Ammon's horn (tissue), 1 donor: ENCODE results near the gene LYPD6B.

ENCODE experiments used
- DNase-seq: peaks from one replicate; pipeline ENCODE4 v3.0.0-alpha.2; 2016; ENCODE audit warnings: low spot score

LYPD6B gene, protein sequence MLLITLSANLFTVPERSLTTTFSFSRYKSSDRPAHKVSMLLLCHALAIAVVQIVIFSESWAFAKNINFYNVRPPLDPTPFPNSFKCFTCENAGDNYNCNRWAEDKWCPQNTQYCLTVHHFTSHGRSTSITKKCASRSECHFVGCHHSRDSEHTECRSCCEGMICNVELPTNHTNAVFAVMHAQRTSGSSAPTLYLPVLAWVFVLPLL

DNA sequence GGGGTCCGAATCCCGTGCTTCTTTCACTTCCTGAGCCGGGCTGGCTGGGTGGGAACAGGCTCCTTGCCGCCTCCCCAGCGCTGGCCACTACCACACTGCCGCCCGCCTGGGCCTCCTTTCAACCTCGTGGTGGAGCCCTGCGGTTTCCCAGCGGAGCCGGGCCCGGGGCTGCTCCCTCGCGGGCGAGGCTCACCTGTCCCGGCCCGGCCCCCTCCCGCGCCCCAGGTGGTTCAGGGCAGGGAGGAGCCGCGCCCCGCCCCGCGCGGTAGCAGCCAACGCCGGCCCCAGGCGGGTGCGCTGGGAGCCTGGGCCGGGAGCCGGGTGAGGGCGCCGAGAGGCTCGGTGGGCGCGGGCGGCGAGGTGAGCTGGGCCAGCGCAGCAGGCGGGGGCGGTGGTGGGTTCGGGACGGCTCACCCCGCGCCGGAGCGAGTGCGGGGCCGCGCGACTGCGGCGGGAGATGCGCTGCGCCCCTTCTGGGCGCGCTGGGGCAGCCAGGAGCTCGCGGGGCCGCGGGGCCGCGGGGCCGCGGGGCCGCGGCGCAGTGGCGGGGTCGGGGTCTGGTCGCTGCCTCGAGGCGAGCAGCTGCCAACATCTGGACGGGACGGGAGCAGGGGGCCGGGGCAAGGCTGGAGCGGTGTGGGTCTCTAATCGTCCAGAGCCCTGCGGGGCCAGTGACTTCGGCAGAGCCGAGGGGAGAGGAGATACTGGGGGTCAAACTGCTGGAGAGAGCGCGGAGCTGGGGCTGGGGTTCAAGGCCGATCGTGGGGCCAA is at the start of gene LYPD6B:
TSS of gene LYPD6B (plus strand) at position 258 of the 771 bp plus-strand sequence. CDS start 92,250 bp downstream, outside the sequence.
- no peak for DNase-seq

DNA sequence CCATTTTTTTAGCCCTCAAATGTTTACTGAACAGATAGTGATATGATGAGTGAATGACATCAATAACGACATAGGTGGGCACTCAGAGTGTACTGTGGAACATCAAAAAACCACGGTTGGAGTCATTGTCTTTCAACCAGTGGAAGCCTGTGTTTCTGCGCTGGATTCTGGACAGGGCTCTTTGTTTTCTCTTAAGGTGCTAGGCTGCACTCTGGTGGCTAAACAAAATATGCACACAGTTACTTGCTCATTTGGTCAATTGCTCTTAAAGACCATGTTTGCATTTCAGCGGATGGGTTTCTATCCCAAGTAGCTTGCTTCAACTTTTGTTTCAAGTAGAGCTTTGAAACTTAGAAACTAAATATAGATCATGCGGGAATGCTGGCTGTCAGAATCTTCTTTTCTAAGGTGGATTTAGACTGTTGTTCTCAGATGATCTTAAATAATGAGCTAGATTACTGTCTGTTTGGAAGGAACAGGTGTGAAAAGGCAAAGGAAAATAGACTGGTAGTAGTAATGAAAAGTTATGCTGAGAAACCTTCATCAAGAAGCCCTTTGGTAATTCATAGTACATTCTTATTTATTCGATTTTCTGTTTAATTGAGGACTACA is 48.5 kb upstream of the LYPD6B start:
- DNase-seq: peak; percentile 86

DNA sequence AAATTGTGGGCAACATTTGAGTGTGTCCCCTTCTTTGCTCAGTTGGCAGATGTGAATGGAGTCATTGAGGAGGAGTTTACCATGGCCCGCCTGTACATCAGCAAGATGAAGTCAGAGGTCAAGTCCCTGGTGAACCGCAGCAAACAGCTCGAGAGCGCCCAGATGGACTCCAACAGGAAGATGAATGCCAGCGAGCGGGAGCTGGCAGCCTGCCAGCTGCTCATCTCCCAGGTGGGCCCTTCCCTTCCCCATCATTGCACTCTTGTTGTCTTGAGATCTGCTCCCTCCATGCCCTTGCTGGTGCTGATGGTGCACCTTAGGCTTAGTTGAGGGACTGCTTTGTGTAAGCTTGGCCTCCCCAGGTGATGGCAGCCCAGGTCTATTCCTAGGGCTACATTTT is 47.5 kb upstream of the LYPD6B start:
- no peak for DNase-seq

DNA sequence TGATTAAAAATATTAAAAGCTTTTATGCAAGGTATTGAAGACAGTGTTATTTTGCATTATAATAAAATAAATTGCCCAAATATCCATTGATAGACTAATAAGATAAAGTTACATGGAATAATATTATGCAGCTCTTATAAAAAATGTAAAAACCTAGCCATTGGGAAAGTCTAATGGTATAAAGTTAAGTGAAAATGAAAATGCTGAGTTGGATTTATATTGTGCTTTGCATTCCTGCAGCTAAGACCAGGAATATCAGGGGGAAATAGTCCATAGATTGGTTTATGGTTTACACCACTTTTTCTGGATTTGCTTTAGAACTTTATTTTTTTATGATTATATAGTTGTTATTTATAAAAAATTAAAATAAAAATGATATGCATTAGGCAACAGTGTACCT is 46.1 kb upstream of the LYPD6B start:
- DNase-seq: no peak

DNA sequence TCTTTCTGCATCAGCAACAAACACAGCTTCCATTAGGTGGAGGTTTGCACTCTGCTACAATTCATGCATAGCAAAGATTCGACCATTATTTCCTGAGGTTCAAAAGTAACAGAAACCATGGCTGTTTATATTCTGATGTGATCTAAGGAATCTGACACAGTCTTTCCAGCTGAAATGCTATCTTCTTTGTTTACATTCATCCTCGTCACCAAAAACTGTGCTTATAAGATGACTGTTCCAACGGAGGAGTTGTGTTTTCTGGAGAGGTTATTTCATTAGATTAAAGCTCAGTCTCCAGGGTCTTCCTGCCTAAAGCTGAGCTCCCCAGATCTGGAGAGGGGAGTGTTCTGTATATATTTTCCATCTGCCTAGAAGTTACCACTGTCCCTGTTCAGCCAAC is 45.1 kb upstream of the LYPD6B start:
- DNase-seq: no peak

DNA sequence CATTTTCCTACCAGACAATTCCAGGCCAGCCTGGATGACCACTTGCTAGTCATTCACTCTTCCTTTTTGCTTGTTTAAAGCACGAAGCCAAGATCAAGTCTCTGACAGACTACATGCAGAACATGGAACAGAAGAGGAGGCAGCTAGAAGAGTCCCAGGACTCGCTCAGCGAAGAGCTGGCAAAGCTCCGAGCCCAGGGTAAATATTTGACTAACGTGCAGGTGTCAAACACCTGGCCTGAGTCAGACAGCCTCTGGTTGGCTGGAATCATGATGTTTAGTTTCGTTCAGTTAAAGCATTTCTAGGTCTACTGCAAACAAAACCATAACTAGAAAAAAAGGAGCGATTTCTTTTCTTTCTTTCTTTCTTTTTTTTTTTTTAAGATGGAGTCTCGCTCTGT is 44.2 kb upstream of the LYPD6B start:
- no peak for DNase-seq

DNA sequence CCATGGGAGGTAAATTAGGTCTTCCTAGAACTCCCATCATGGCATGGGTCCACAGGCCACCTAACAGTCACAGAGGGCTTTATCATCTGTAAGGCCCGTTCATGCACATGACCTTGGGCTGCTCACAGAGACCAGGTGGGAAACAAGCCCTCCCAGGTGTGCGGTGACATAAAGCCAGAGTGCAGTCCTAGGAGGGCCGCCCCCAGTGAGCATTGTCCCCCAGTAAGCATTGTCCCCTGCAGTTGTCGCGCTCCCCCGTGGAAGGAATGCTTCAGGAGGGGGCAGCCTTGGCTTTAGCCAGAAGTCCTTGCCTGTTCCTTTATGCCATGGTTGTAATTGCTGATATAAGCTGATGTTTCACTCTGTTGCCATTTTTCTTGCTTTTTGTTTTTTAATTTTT is 41.7 kb upstream of the LYPD6B start:
- no peak for DNase-seq

DNA sequence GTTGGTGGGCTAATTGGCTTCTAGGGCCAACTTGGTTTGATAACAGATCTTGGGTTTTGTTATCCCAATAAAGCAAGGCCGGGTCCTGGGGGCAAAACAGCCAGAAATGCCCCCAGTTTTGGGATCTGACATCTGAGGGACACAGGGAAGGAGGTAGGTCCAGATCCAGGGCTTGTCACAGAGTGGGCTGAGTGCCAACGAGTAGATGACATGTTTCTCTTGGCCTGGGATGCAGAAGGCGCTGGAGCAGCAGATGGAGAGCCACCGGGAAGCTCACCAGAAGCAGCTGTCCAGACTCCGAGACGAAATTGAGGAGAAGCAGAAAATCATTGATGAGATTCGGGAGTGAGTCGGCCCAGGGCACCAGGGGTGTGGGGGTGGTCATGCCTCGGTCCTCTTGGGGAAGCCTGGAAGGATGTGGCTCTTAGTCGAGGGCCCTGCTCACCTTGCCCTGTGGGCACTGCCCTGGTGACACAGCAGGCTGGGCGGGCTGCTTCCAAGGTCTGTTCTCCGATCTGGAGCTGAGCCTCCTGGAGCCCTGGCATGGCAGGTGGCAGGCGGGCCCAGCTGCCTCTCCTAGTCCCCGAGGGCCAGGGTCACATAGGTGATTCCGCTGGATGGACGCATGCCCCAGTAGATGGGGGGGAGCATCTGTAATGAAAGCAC is 40.2 kb upstream of the LYPD6B start:
- DNase-seq: no peak

DNA sequence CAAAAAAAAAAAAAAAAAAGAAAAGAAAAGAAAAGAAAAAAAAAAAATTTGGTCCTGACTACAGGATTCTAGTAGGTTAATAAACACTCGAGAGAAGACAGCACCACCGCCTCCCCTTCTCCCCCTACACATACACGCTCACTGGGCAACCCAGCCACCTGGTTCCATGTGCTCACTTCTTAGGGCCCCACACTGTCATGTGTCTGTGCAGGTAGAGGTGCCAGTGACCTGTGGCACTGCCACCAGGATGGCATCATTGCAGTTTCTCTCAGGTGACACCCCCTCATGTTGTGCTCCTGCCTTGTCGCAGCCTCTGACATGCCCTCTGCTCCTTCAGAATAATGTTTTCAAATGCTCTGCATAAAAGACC is 39.7 kb upstream of the LYPD6B start:
- DNase-seq: no peak

DNA sequence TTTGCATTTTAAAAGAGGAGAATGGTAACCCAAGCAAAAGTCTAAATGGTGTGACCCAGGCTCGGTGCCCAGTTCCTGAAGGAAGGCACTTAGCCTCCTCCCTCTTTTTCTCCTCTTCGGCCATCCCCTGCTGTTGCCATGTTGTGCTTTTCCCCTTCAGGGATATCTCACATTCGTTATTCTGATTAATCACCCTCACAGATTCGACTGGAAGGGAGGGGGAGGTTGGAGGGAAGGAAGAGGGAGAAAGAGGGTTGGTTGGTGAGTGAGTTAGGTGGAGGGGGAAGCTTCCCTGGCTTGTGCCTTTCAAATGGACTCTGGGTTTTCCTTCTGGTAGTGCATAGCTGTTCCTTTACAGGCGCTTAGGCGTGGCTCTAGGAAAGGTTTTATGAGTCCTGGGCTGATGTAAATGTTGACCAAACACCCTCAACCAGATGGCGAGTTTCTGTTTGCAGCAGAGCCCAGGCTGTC is 39.0 kb upstream of the LYPD6B start:
- no peak for DNase-seq

DNA sequence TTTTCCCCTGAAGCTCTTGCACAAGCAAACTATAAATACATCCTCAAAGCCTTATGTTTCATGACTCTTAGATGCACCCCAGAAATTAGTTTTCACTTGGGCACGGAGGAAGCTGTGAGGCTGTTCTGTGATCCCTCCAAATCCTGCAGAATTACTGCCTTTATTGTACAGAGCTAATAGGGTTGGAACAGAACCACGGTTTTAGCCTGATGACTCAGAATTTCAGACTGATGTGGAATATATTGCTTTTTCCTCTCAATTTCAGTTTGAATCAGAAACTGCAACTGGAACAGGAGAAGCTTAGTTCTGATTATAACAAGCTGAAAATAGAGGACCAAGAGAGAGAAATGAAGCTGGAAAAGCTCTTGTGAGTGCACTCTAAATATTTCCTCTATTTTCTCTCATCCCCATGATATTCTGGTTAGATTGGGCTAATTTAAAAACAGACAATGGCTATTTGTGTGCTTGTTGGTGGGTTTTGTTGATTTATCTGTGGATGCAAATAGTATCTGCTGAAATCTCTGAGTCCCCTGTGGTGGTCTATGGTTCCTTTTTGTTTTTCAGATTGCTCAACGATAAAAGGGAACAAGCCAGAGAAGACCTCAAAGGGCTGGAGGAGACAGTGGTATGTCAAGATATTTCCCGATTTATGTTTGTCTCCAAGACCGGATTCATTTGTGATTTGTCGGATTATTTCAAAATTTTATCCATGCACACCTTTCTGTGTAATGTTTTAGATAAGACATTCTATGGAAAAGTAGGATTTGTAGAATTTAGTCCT is 38.2 kb upstream of the LYPD6B start:
- peak; percentile 38 for DNase-seq

DNA sequence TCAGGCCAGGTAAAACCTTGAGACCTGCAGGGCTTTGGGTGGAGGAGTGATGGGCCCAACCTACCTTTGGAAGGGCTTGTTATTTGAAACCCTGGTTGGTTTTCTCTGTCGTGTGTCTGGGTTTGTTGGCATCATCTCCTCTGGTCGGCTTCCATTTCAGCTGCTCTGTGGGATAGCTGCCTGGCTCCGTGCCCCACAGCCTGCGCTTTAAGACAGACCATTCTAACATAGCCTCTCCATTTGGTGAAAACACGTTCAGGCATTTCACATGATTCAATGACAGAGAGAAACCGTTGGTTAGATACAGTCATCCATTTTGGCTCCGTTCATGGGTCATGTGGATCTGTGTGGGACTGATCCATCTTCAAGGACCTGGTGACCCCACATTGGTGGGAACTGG is 37.0 kb upstream of the LYPD6B start:
- no peak for DNase-seq

DNA sequence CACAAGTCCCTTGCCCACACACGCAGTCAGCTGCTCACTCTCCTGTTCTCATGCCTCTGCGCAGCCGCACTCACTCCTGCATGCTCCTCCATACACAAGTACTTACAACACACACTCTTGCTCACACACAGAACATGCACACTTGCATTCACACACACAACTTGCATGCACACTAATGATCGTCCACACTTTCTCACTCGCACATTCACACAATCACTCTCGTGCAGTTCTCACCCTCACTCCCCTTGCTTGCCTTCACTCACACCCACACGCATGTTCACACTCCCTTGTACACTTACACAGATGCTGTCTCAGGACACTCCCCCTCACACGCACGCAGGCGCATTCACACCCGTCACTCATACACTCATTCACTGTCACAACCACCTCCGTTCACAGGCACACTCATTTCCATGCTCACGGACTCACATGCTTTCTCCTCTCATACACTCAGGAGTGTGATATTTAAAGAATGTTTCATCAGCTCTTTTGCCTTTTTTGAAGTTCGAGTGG is 36.1 kb upstream of the LYPD6B start:
- DNase-seq: peak; percentile 32

DNA sequence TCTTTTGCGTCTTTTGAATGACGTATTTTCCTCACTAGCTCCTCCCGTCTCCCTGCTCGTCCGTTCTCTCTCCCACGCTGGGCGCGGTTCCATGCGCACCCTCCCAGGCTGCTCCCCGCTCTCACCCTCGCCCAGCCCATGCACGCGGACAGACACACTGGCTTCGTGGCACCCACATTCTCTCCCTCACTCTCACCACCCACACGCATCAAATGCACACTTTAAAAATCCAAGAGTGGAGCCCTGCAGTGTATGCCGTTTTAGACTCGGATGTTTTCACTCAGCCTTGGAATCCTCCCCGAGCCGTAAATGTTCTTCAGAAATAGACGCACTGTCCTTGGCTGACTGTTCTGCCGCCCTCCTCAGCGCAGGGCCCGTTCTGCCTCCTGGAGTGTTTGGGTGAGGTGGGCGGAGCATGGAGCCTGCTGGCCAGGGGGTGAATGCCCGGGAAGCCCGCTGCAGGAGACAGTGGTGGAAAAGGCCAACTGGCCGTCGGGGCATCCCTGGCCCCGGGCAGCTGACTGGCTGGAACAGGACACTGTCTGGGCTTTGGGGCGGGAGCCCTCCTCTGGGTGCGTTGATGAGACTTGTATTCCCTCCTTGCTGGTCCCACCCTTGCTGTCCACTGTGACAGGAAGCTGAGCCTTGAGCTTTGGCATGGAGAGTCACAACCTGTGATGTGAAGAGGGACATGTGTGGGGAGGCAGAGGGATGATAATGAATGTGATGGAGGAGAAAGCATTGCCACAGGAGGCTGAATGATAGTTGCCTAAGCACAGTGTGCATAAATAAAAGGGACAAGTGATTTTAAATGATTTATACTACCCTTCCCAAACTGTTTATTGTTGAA is 35.4 kb upstream of the LYPD6B start:
- peak; percentile 46 for DNase-seq

DNA sequence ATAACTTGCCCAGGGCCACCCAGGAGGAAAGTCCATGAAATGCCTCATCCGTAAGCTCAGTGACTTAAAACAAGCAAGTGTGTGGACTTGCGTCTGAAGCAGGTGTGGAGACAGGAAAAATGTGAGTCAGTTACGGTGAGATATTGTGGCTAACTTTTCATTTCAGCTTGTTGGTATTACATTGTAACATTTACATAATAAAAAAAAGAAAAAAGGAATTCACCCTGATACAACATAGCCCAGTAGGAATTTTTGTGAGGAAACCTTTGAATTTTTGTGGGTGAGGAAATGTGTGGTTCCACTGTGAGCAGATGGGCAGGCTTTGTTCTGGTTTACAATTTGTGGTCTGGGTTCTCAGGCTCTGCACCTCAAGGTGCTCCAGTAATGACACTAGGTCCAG is 33.7 kb upstream of the LYPD6B start:
- no peak for DNase-seq

DNA sequence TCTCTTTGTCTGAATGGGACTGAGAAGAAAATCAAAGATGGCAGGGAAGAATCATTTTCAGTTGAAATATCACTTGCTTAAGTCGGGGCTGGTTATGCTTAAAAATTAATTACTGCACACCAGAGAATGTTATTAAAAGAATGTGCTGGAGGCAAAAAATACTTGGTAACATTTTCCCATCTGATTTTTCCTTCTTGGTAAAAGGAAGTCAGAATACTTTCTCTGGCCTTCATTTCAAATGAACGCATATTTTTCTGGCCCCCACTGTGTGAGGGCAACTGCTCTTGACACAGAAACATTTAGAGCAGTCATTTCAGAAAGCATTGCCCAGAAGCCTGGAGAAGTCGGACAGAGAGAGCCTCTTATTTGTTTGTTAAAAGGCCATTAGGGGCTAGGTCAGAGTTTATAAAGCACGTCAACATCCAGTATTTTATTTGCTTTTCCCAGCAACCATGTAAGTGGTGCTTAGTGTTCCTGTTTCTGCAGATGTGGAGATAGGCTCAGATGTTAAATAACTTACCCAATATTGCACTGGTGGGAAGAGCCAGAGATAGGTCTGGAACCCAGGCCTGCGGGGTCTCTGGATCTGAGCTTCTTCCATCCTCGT is 32.9 kb upstream of the LYPD6B start:
- DNase-seq: no peak

DNA sequence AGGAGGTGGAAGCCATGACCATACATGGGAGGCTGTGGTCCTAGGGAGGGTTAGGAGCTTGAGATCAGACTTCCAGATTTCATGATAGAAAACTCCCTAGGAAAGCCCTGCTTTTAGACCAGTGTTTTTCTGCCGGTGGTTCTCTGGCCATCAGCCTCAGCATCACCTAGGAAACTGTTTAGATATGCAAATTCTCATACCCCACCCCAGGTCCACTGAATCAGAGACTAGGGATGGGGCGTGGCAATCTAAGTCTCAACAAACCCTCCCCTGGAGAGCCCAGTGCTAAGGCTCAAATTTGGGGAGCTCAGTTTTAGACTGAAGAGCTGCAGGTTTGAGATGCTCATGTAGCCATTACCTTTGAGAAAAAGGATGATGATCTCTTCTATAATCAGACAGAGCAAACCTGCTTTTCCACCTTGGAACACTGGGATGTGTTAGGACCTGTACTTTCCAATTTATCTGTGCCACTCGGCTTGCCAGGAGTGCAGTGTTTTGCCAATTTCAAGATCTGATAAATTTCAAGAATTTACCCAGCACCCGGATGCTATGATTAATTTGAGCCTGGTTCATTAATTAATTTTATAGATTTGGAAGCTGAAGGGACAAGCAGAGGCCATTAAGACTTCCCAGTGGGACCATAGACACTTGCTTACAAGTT is 31.5 kb upstream of the LYPD6B start:
- DNase-seq: no peak

DNA sequence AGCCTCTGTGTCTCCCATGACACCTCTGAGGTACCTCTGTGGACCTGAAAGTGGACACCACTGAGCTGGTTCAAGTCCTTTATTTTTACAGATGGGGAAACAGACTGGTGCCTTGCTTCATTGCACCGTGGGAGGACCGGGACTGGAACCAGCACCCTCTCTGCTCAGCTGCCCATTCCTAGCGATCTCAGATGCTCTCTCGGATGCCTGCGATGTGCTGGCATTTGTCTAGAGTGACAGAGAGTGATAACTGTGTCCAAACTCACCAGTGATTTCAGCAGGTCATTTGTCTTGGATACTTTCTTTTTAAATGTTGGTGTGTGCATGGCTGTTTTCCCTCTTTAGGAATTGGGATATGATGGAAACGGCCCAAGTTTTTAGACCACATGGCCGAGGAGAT is 30.1 kb upstream of the LYPD6B start:
- no peak for DNase-seq

DNA sequence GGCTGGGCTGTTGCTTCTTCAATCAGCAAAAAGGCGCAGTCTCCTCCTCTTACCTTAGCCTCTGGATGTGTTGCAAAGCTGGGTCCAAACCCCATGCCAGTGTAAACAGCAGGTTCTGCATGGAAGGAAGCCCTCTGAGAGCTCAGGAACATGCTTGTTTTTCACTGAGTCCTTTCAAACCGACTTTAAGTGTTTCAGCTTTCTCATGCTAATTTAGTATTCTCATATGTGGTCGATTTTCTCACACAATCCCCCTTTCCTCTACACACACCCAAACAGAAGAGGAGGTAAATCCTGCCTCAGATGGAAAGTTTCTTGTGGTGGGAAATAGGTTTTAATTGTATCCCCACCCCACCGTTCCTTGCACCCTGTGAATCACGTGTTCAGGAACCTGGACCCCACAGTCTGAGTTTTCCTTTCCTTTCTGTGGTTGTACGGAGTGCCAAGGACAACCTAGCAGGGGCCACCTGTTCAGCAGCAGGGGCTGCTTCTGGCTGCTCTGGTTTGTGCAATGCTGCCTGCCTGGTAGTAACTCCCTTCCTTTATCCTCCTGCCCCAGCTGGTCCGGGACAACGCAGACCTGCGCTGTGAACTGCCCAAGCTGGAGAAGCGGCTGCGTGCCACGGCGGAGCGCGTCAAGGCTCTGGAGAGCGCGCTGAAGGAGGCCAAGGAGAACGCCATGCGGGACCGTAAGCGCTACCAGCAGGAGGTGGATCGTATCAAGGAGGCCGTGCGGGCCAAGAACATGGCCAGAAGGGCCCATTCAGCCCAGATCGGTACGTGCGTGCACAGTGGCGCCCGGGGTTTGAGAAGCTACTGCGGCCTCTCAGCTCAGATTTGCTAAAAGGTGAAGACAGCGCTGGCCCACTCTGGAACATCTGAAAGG is 28.7 kb upstream of the LYPD6B start:
- DNase-seq: no peak
